GM13976 (cell line): ENCODE measurements around the gene RPS5.
A peak's percentile ranks its signal among the peaks of the same experiment; 100 is the strongest.
"Not testable (repeated sequence)": the region's sequence is repeated elsewhere in the genome, so short reads cannot be mapped to it uniquely, and the experiment has no call there.

Experiments used
- DNase-seq: peaks from one replicate; pipeline ENCODE4 v3.0.0; 2012; ENCODE audit warnings: low spot score
- in situ Hi-C: fragments of 300-500 bp; cut with MboI; formaldehyde crosslinking; loops from one replicate; pipeline ENCODE4 v1.12.0; 2022; ENCODE audit warnings: low sequenced_read_pairs, mixed read lengths, inconsistent platforms; ENCODE audit not compliant: unreplicated experiment
- TF ChIP-seq, protein P1 (sequence below): IDR thresholded peaks from 2 replicates; pipeline ENCODE4 v1.5.1; 2012; ENCODE audit warnings: borderline replicate concordance, mild to moderate bottlenecking; ENCODE audit not compliant: insufficient read depth; ENCODE audit errors: extremely low read depth, missing control alignments, control extremely low read depth

RPS5 gene

DNA sequence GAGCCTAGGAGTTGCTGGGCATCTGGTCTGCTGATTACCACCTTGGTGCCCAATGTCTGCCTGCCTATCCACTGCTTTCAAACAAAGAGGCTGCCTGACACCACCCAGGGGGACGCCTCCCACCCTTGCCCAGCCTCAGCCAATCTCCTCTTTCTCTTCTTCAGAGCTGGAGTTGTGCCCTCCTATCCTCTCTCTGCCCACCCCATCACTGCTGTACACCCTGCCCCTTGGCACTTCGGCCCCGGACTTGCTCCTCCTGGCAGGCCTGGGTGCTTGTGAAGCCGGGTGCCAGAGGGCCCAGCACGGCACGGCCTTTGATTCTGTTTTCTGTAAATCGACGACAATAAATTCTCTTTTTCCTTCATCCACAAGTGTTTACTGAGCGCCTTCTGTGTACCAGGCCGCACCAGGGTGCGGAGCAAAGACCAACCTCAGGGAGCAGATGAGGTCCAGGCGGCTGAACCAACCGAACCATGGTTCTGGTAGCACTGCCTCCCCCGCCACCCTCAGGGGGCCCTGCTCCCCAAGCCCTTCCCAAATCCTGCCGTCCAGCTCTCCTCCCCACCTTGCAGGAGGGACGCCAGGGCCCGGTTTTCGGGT, 13.3 kb downstream of the RPS5 start:
- no peak for DNase-seq

GRCh38 chr19:58400916-58401839, 14.1 kb downstream of the RPS5 start:
- in situ Hi-C loops: no loop called here
- TF ChIP-seq, protein P1, sequence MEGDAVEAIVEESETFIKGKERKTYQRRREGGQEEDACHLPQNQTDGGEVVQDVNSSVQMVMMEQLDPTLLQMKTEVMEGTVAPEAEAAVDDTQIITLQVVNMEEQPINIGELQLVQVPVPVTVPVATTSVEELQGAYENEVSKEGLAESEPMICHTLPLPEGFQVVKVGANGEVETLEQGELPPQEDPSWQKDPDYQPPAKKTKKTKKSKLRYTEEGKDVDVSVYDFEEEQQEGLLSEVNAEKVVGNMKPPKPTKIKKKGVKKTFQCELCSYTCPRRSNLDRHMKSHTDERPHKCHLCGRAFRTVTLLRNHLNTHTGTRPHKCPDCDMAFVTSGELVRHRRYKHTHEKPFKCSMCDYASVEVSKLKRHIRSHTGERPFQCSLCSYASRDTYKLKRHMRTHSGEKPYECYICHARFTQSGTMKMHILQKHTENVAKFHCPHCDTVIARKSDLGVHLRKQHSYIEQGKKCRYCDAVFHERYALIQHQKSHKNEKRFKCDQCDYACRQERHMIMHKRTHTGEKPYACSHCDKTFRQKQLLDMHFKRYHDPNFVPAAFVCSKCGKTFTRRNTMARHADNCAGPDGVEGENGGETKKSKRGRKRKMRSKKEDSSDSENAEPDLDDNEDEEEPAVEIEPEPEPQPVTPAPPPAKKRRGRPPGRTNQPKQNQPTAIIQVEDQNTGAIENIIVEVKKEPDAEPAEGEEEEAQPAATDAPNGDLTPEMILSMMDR: no peak
- peak; percentile 99 for DNase-seq

More for the DNA sequence above, 13.3 kb downstream of the RPS5 start:
- in situ Hi-C loops: no loop called here
- TF ChIP-seq, protein P1: no peak

GRCh38 chr19:58401840-58402421, 14.9 kb downstream of the RPS5 start:
- no peak for DNase-seq
- in situ Hi-C loops: no loop called here
- TF ChIP-seq, protein P1: no peak

GRCh38 chr19:58403920-58404478, 16.9 kb downstream of the RPS5 start:
- DNase-seq, in situ Hi-C loops: not testable (repeated sequence)

GRCh38 chr19:58406818-58407657, 20.0 kb downstream of the RPS5 start:
- TF ChIP-seq, protein P1: peak; percentile 7
- no peak for DNase-seq
- in situ Hi-C loops: no loop called here

DNA sequence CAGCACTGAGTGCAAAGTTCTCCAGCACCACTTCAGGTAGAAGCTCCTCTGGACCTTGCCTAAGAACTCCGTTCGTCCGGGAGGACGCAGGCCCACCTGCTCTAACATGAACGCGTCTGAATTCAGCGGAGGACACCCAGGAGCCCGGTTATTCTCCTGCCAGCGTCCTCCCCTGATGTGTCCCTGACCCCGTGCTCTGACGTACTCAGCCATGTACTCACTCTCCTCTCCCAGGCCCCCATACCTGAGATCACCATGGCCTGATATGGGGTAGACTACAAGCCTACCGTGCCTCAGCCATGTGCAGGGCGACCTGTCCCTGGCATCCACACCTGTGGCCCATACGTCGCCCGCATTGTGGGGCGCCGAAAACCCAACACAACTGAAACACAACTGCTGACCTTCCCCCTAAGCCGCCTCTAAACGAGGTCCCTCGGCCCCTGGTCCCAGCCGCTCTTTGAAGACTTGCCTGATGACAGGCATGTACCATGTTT, 20.6 kb downstream of the RPS5 start:
- in situ Hi-C loops: no loop called here
- DNase-seq: no peak
- TF ChIP-seq, protein P1: no peak
